ENCODE measurements around the gene PCDHGB1. TPM values are rescaled to one million over a fixed set of nuclear protein-coding genes. Genes with fewer than 3 reads are reported as not detected.
A peak's percentile ranks its signal among the peaks of the same experiment; 100 is the strongest.
"Not testable (repeated sequence)": the region's sequence is repeated elsewhere in the genome, so short reads cannot be mapped to it uniquely, and the experiment has no call there.

Gene PCDHGB1
- total RNA-seq, 2 donors from 2014 or later: 2.6 to 2.8 TPM

DNA sequence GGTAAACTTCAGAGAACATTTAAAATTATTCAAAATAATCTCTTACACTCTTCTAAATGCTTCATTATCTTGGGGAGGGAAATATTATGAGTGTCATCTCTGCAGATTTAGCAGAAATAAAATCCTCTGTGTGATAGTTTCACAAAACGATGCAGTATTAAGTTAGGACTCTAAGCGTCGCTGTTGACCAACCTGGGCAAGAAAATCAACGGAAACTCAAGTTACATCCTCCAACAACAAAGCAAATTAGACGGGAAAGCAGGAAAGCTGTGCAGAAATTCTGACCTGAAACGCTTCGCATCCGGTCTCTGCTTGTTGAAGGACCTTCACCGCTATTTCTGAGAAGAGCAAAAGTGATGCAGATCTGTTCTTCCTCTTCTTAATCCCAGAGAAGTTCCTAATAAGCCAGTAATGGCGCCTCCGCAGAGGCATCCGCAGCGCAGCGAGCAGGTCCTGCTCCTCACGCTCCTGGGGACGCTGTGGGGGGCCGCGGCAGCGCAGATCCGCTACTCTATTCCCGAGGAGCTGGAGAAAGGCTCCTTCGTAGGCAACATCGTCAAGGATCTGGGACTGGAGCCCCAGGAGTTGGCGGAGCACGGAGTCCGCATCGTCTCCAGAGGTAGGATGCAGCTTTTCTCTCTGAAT is 23.9 kb downstream of the PCDHGB1 start, which contains the start of gene PCDHGA6:
PCDHGA6 (plus strand) TSS at position 219 of the 645 bp plus-strand sequence; CDS start at position 412, 193 bp downstream.
- DNase-seq (ENCODE audit: low spot score): no peak
- intact Hi-C loops (cut with DNase I): no loop called here

DNA sequence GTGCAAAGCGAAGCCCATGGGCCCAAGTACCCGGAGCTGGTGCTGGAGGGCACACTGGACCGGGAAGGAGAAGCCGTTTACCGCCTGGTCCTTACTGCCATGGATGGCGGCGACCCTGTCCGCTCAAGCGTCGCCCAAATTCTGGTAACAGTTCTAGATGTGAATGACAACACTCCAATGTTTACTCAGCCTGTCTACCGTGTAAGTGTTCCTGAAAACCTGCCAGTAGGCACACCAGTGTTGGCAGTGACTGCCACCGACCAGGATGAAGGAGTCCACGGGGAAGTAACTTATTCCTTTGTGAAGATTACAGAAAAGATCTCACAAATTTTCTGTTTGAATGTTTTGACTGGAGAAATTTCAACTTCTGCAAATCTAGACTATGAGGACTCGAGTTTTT is 24.7 kb downstream of the PCDHGB1 start:
- no peak for DNase-seq (ENCODE audit: low spot score)
- intact Hi-C loops (cut with DNase I): no loop called here

DNA sequence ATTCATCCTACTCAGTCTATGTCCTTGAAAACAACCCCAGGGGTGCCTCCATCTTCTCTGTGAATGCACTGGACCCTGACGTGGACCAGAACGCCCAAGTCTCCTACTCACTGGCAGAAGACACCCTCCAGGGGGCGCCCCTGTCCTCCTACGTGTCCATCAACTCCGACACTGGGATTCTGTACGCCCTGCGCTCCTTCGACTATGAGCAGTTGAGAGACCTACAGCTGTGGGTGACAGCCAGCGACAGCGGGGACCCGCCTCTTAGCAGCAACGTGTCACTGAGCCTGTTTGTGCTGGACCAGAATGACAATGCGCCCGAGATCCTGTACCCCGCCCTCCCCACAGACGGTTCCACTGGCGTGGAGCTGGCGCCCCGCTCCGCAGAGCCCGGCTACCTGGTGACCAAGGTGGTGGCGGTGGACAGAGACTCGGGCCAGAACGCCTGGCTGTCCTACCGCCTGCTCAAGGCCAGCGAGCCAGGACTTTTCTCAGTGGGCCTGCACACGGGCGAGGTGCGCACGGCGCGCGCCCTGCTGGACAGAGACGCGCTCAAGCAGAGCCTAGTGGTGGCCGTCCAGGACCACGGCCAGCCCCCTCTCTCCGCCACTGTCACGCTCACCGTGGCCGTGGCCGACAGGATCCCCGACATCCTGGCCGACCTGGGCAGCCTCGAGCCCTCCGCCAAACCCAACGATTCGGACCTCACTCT is 25.7 kb downstream of the PCDHGB1 start:
- intact Hi-C loops (cut with DNase I); DNase-seq (ENCODE audit: low spot score): not testable (repeated sequence)

DNA sequence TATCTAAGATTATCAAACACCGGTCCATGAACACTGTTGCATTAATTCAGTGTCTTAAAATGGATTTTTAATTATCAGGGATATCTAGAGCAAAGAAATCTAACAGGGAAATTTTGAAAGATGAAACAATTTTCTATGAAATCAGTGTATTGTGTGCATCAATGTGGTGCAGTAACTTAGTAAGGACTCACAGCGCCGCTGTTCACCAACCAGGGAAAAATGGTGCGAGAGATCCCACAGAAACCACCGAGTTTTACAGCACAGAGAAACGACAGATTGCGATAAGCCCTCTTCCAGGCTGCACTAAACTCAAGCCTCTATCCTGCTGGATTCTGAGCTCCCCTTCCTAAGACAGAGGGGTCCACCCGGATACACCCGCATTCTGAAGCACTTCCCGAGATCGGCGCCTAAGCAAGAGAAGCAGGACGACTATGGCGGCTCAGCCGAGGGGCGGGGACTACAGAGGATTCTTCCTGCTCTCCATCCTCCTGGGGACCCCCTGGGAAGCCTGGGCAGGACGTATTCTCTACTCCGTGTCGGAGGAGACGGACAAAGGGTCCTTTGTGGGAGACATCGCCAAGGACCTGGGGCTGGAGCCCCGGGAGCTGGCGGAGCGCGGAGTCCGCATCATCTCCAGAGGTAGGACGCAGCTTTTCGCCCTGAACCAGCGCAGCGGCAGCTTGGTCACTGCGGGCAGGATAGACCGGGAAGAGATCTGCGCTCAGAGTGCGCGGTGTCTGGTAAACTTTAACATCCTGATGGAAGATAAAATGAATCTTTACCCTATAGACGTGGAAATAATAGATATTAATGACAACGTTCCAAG is 32.8 kb downstream of the PCDHGB1 start, which contains the start of gene PCDHGA7:
PCDHGA7 (plus strand) TSS at position 274 of the 826 bp plus-strand sequence; CDS start at position 432, 158 bp downstream.
- no peak for DNase-seq (ENCODE audit: low spot score)
- intact Hi-C loops (cut with DNase I): no loop called here

DNA sequence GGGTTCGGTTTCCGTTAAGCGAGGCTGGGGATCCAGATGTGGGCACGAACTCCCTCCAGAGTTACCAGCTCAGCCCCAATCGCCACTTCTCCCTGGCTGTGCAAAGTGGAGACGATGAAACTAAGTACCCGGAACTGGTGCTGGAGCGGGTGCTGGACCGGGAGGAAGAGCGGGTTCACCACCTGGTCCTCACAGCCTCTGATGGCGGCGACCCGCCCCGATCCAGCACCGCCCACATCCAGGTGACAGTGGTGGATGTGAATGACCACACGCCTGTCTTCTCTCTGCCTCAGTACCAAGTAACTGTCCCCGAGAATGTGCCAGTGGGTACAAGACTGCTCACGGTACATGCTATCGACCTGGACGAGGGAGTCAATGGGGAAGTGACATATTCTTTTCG is 33.4 kb downstream of the PCDHGB1 start:
- no peak for DNase-seq (ENCODE audit: low spot score)
- intact Hi-C loops (cut with DNase I): no loop called here

DNA sequence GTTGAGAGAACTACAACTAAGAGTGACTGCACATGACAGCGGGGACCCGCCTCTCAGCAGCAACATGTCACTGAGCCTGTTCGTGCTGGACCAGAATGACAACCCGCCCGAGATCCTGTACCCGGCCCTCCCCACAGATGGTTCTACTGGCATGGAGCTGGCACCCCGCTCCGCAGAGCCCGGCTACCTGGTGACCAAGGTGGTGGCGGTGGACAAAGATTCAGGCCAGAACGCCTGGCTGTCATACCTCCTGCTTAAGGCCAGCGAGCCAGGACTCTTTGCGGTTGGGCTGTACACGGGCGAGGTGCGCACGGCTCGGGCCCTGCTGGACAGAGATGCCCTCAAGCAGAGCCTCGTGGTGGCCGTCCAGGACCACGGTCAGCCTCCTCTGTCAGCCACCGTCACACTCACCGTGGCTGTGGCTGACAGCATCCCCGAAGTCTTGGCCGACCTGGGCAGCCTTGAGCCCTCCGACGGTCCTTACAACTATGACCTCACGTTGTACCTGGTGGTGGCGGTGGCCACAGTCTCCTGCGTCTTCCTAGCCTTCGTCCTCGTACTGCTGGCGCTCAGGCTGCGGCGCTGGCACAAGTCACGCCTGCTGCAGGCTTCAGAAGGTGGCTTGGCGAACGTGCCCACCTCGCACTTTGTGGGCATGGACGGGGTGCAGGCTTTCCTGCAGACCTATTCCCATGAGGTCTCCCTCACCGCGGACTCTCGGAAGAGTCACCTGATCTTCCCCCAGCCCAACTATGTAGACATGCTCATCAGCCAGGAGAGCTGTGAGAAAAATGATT is 34.8 kb downstream of the PCDHGB1 start:
- intact Hi-C loops (cut with DNase I): no loop called here
- no peak for DNase-seq (ENCODE audit: low spot score)

DNA sequence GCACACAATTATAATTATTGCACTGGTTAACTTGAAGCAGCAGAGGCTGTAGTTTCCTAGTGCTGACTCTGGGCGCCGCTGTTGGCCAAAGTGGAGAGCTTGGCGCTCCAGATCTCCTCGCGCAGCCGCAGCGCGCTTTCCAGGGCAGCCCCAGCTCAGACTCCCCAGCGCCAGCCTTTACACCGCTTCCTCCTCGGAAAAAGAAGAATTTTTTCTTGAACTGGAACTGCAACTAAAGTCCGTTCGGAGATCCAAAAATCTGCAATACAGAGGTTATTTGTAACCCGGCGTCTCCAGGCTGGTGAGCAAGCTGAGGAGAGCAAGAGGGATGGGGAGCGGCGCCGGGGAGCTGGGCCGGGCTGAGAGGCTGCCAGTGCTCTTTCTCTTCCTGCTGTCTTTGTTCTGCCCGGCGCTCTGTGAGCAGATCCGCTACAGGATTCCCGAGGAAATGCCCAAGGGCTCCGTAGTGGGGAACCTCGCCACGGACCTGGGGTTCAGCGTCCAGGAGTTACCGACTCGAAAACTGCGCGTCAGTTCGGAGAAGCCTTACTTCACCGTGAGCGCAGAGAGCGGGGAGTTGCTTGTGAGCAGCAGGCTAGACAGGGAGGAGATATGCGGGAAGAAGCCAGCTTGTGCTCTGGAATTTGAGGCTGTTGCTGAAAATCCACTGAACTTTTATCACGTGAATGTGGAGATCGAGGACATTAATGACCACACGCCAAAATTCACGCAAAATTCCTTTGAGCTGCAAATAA is 37.8 kb downstream of the PCDHGB1 start, which contains the start of gene PCDHGB4:
PCDHGB4 (plus strand) TSS at position 142 of the 755 bp plus-strand sequence; CDS start at position 329, 187 bp downstream.
- DNase-seq (ENCODE audit: low spot score); intact Hi-C loops (cut with DNase I): not testable (repeated sequence)

DNA sequence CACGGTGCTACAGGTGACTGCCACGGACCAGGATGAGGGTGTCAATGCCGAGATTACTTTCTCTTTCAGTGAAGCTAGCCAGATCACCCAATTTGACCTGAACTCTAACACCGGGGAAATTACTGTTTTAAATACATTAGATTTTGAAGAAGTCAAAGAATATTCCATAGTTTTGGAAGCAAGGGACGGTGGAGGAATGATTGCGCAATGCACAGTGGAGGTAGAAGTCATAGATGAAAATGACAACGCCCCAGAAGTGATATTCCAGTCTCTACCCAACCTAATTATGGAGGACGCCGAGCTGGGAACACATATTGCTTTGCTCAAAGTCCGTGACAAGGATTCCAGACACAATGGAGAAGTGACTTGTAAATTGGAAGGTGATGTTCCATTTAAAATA is 38.8 kb downstream of the PCDHGB1 start:
- intact Hi-C loops (cut with DNase I): no loop called here
- DNase-seq (ENCODE audit: low spot score): no peak

DNA sequence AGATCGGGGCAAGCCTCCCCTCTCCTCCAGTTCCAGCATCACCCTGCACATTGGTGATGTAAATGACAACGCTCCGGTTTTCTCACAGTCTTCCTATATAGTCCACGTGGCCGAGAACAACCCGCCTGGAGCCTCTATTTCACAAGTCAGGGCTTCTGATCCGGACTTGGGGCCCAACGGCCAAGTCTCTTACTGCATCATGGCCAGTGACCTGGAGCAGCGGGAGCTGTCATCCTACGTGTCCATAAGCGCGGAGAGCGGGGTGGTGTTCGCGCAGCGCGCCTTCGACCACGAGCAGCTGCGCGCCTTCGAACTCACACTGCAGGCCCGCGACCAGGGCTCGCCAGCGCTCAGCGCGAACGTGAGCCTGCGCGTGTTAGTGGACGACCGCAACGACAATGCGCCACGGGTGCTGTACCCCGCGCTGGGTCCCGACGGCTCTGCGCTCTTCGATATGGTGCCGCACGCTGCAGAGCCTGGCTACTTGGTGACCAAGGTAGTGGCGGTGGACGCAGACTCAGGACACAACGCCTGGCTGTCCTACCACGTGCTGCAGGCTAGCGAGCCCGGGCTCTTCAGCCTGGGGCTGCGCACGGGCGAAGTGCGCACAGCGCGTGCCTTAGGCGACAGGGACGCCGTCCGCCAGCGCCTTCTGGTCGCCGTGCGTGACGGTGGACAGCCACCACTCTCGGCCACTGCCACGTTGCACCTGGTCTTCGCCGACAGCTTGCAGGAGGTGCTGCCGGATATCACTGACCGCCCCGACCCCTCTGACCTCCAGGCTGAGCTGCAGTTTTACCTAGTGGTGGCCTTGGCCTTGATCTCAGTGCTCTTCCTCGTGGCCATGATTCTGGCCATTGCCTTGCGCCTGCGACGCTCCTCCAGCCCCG is 39.5 kb downstream of the PCDHGB1 start:
- DNase-seq (ENCODE audit: low spot score): no peak
- intact Hi-C loops (cut with DNase I): no loop called here

DNA sequence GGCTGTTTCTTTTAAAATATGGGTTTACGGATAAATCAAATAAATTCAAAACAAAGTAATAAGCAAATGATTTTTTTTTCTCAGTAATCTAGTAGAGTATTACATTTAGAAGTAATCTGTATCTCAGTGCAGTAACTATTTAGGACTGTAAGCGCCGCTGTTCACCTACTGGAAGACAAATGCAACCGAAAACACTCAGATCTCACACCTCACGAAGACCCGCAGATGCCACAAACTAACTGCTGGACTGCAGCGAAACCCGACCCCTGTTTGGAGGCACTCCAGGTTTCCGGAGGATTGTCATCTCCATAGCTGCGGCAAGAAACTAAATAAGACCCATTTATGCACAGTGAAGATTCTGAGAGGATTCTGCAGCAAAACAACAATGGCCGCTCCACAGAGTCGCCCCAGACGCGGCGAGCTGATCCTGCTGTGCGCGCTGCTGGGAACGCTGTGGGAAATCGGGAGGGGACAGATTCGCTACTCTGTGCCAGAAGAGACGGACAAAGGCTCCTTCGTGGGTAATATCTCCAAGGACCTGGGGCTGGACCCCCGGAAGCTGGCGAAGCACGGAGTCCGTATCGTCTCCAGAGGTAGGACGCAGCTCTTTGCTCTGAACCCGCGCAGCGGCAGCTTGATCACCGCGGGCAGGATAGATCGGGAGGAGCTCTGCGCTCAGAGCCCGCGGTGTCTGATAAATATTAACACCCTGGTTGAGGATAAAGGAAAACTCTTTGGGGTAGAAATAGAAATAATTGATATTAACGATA is 42.7 kb downstream of the PCDHGB1 start, which contains the start of gene PCDHGA8:
PCDHGA8 (plus strand) TSS at position 205 of the 770 bp plus-strand sequence; CDS start at position 386, 181 bp downstream.
- intact Hi-C loops (cut with DNase I): no loop called here

DNA sequence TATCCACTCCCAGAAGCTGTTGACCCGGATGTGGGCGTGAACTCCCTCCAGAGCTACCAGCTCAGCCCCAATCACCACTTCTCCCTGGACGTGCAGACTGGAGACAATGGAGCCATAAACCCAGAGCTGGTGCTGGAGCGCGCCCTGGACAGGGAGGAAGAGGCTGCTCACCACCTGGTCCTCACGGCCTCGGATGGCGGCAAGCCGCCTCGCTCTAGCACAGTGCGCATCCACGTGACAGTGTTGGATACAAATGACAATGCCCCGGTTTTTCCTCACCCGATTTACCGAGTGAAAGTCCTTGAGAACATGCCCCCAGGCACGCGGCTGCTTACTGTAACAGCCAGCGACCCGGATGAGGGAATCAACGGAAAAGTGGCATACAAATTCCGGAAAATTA is 43.4 kb downstream of the PCDHGB1 start:
- intact Hi-C loops (cut with DNase I): no loop called here
- DNase-seq (ENCODE audit: low spot score): no peak

More for the DNA sequence above, 42.7 kb downstream of the PCDHGB1 start, which contains the start of gene PCDHGA8:
- no peak for DNase-seq (ENCODE audit: low spot score)

DNA sequence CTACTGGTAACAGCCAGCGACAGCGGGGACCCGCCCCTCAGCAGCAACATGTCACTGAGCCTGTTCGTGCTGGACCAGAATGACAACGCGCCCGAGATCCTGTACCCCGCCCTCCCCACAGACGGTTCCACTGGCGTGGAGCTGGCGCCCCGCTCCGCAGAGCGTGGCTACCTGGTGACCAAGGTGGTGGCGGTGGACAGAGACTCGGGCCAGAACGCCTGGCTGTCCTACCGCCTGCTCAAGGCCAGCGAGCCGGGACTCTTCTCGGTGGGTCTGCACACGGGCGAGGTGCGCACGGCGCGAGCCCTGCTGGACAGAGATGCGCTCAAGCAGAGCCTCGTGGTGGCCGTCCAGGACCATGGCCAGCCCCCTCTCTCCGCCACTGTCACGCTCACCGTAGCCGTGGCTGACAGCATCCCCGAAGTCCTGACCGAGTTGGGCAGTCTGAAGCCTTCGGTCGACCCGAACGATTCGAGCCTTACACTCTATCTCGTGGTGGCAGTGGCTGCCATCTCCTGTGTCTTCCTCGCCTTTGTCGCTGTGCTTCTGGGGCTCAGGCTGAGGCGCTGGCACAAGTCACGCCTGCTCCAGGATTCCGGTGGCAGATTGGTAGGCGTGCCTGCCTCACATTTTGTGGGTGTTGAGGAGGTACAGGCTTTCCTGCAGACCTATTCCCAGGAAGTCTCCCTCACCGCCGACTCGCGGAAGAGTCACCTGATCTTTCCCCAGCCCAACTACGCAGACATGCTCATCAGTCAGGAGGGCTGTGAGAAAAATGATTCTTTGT is 44.7 kb downstream of the PCDHGB1 start:
- intact Hi-C loops (cut with DNase I); DNase-seq (ENCODE audit: low spot score): not testable (repeated sequence)

DNA sequence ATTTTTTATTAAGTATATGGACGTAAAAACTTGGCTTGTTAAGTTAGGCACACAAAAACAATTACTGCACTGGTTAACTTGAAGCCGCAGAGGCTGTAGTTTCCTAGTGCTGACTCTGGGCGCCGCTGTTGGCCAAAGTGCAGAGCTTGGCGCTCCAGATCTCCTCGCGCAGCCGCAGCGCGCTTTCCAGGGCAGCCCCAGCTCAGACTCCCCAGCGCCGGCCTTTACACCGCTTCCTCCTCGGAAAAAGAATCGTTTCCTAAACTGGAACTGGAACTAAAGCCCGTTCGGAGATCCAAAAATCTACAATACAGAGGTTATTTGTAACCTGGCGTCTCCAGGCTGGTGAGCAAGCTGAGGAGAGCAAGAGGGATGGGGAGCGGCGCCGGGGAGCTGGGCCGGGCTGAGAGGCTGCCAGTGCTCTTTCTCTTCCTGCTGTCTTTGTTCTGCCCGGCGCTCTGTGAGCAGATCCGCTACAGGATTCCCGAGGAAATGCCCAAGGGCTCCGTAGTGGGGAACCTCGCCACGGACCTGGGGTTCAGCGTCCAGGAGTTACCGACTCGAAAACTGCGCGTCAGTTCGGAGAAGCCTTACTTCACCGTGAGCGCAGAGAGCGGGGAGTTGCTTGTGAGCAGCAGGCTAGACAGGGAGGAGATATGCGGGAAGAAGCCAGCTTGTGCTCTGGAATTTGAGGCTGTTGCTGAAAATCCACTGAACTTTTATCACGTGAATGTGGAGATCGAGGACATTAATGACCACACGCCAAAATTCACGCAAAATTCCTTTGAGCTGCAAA is 48.1 kb downstream of the PCDHGB1 start, which contains the start of gene PCDHGB5:
PCDHGB5 (plus strand) TSS at position 192 of the 796 bp plus-strand sequence; CDS start at position 373, 181 bp downstream.
- peak; percentile 54 for DNase-seq (ENCODE audit: low spot score)
- intact Hi-C loops (cut with DNase I): not testable (repeated sequence)

DNA sequence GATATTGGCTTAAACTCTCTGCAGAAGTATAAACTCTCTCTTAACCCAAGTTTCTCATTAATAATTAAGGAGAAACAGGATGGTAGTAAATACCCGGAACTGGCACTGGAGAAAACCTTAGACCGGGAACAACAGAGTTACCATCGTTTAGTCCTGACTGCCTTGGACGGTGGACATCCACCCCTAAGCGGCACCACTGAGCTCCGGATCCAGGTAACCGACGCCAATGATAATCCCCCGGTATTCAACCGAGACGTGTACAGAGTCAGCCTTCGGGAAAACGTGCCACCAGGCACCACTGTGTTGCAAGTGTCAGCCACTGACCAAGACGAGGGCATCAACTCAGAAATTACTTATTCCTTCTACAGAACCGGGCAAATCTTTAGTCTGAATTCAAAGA is 48.7 kb downstream of the PCDHGB1 start:
- intact Hi-C loops (cut with DNase I): no loop called here
- no peak for DNase-seq (ENCODE audit: low spot score)
